H9 (cell line): ENCODE data around the gene FAAH. TPM values are rescaled to one million over a fixed set of nuclear protein-coding genes. Genes with fewer than 3 reads are reported as not detected.

Experiments
- DNase-seq: peaks from one replicate; pipeline ENCODE4 v3.0.0-alpha.2; 2017
- H2AFZ ChIP-seq: one replicate; pipeline ENCODE4 v1.6.1; 2013; ENCODE audit warnings: mild to moderate bottlenecking, low read length, control low read depth, moderate library complexity
- H2AK5ac ChIP-seq: 2 replicates; pipeline ENCODE4 v1.6.1; 2013; ENCODE audit warnings: low read length, control low read depth, mixed read lengths; ENCODE audit not compliant: insufficient read length
- H2BK120ac ChIP-seq: one replicate; pipeline ENCODE4 v1.6.1; 2013; ENCODE audit warnings: low read depth, mild to moderate bottlenecking, low read length, control low read depth, inconsistent platforms; ENCODE audit not compliant: poor library complexity, severe bottlenecking
- H2BK12ac ChIP-seq: 2 replicates; pipeline ENCODE4 v1.6.1; 2013; ENCODE audit warnings: low read length, control low read depth, mixed read lengths, low read depth; ENCODE audit not compliant: insufficient read length
- H2BK15ac ChIP-seq: 2 replicates; pipeline ENCODE4 v1.6.1; 2013; ENCODE audit warnings: low read depth, low read length, control low read depth
- H2BK20ac ChIP-seq: one replicate; pipeline ENCODE4 v1.6.1; 2013; ENCODE audit warnings: low read depth, mild to moderate bottlenecking, low read length, control low read depth, inconsistent platforms; ENCODE audit not compliant: poor library complexity, severe bottlenecking
- H2BK5ac ChIP-seq: 2 replicates; pipeline ENCODE4 v1.6.1; 2013; ENCODE audit warnings: low read length, control low read depth, mixed read lengths; ENCODE audit not compliant: insufficient read length
- H3K14ac ChIP-seq: 2 replicates; pipeline ENCODE4 v1.6.1; 2013; ENCODE audit warnings: low read length, control low read depth; ENCODE audit not compliant: insufficient read depth
- H3K18ac ChIP-seq: 2 replicates; pipeline ENCODE4 v1.6.1; 2013; ENCODE audit warnings: low read depth, mild to moderate bottlenecking, mixed read lengths, low read length, control low read depth; ENCODE audit not compliant: insufficient read length
- H3K23ac ChIP-seq: 2 replicates; pipeline ENCODE4 v1.6.1; 2013; ENCODE audit warnings: low read length, control low read depth, mixed read lengths, low read depth; ENCODE audit not compliant: insufficient read length
- H3K23me2 ChIP-seq: 2 replicates; pipeline ENCODE4 v1.6.1; 2013; ENCODE audit warnings: low read depth, mild to moderate bottlenecking, mixed read lengths, low read length, control low read depth; ENCODE audit not compliant: insufficient read length, poor library complexity, severe bottlenecking
- H3K27ac ChIP-seq: 2 replicates; pipeline ENCODE4 v1.5.1; 2013; ENCODE audit warnings: low read length, control low read depth, mixed read lengths, low read depth; ENCODE audit not compliant: insufficient read length
- H3K27me3 ChIP-seq: 2 replicates; pipeline ENCODE4 v1.6.1; 2013; ENCODE audit warnings: low read length, control low read depth, inconsistent platforms; ENCODE audit not compliant: insufficient read depth
- H3K4ac ChIP-seq: 2 replicates; pipeline ENCODE4 v1.6.1; 2013; ENCODE audit warnings: low read depth, mild to moderate bottlenecking, control low read depth, inconsistent platforms, low read length, moderate library complexity
- H3K4me1 ChIP-seq: 2 replicates; pipeline ENCODE4 v1.6.1; 2013; ENCODE audit warnings: low read length, control low read depth, inconsistent platforms; ENCODE audit not compliant: insufficient read depth
- H3K4me2 ChIP-seq: 2 replicates; pipeline ENCODE4 v1.6.1; 2013; ENCODE audit warnings: low read length, control low read depth, mixed read lengths; ENCODE audit not compliant: insufficient read length, insufficient read depth
- H3K56ac ChIP-seq: 2 replicates; pipeline ENCODE4 v1.6.1; 2013; ENCODE audit warnings: low read depth, mild to moderate bottlenecking, mixed read lengths, low read length, control low read depth; ENCODE audit not compliant: insufficient read length
- H3K79me1 ChIP-seq: 2 replicates; pipeline ENCODE4 v1.6.1; 2013; ENCODE audit warnings: low read depth, mild to moderate bottlenecking, moderate library complexity, low read length, control low read depth, inconsistent platforms; ENCODE audit not compliant: insufficient read depth, poor library complexity, severe bottlenecking
- H3K79me2 ChIP-seq: 2 replicates; pipeline ENCODE4 v1.6.1; 2013; ENCODE audit warnings: low read length, control low read depth, inconsistent platforms; ENCODE audit not compliant: insufficient read depth
- H3K9ac ChIP-seq: 2 replicates; pipeline ENCODE4 v1.6.1; 2013; ENCODE audit warnings: low read length, control low read depth, mixed read lengths; ENCODE audit not compliant: insufficient read length; ENCODE audit errors: extremely low read depth
- H3K9me3 ChIP-seq: one replicate; pipeline ENCODE4 v1.6.1; 2013; ENCODE audit warnings: low read depth, low read length, inconsistent platforms; ENCODE audit not compliant: control insufficient read depth
- H3T11ph ChIP-seq: one replicate; pipeline ENCODE4 v1.6.1; 2013; ENCODE audit warnings: mild to moderate bottlenecking, low read length, control low read depth, inconsistent platforms
- H4K20me1 ChIP-seq: one replicate; pipeline ENCODE4 v1.6.1; 2013; ENCODE audit not compliant: control insufficient read depth, insufficient read length, insufficient read depth
- H4K5ac ChIP-seq: 2 replicates; pipeline ENCODE4 v1.6.1; 2013; ENCODE audit warnings: low read depth, mild to moderate bottlenecking, mixed read lengths, low read length, control low read depth; ENCODE audit not compliant: insufficient read length
- H4K8ac ChIP-seq: replicated peaks from 2 replicates; pipeline ENCODE4 v1.6.1; 2013; ENCODE audit warnings: low read length, control low read depth, mixed read lengths, low read depth; ENCODE audit not compliant: insufficient read length
- H4K91ac ChIP-seq: 2 replicates; pipeline ENCODE4 v1.6.1; 2013; ENCODE audit warnings: low read depth, mild to moderate bottlenecking, moderate library complexity, mixed read lengths, low read length, control low read depth; ENCODE audit not compliant: insufficient read length
- H3K27ac Mint-ChIP-seq, 3 experiments: 2 replicates in 2 of 3; 3 replicates in 1 of 3; pipeline ENCODE4 v1.8.0; 2020 to 2021; ENCODE audit warnings: mixed read lengths in 3 of 3, mild to moderate bottlenecking in 1 of 3, moderate library complexity in 1 of 3
- H3K27me3 Mint-ChIP-seq: 2 replicates; pipeline ENCODE4 v1.8.0; 2021; ENCODE audit warnings: low read depth, mild to moderate bottlenecking, moderate library complexity, mixed read lengths
- H3K36me3 Mint-ChIP-seq, 3 experiments: 2 replicates in 2 of 3; 3 replicates in 1 of 3; pipeline ENCODE4 v1.8.0; 2020 to 2021; ENCODE audit warnings: low read depth in 3 of 3, mixed read lengths in 3 of 3; ENCODE audit not compliant: insufficient read depth in 1 of 3
- H3K4me1 Mint-ChIP-seq, 2 experiments: 2 replicates each; pipeline ENCODE4 v1.8.0; 2020; ENCODE audit warnings: mixed read lengths in 2 of 2
- H3K4me3 Mint-ChIP-seq, 2 experiments: 2 replicates in 1 of 2; 3 replicates in 1 of 2; pipeline ENCODE4 v1.8.0; 2020 to 2021; ENCODE audit warnings: mild to moderate bottlenecking in 2 of 2, mixed read lengths in 2 of 2, moderate library complexity in 1 of 2
- H3K9me3 Mint-ChIP-seq, 2 experiments: 2 replicates in 1 of 2; 3 replicates in 1 of 2; pipeline ENCODE4 v1.8.0; 2020; ENCODE audit warnings: mild to moderate bottlenecking in 2 of 2, mixed read lengths in 2 of 2, moderate library complexity in 1 of 2
- CTCF ChIP-seq: fragments of 200-600 bp; sonication (generic); conservative IDR thresholded peaks from 3 replicates; pipeline ENCODE4 v1.8.0; 2021; ENCODE audit warnings: antibody characterized with exemption, mild to moderate bottlenecking
- WGBS: extraction: QIAGEN DNeasy Blood & Tissue Kit; methylation state at CpG from one replicate; pipeline ENCODE4 v1.1.7; 2013; ENCODE audit warnings: missing lambda C conversion rate, low lambda C conversion rate, mixed read lengths; ENCODE audit not compliant: insufficient read length; ENCODE audit errors: extremely low coverage; 5-methylcytosine and 5-hydroxymethylcytosine counted together
- total RNA-seq: library from RNA; stranded (reverse); gene quantifications from 2 replicates; pipeline ENCODE4 v1.2.1, GENCODE V29; 2021

Gene FAAH
- total RNA-seq, 1 experiment from 2014 or later, result 18.9 TPM

GRCh38 chr1:46363121-46363520, 31.0 kb upstream of the FAAH start:
- Histone ChIP-seq H3T11ph (no peak overlapping the region), H3K79me2 (no peaks in the 10 kb centered on the region), H3K27me3 (no peaks in the 10 kb centered on the region), H4K91ac (no peak overlapping the region), H3K4ac (no peak overlapping the region), H4K8ac (no peak overlapping the region), H2BK120ac (no peak overlapping the region), H3K18ac (no peak overlapping the region), H2BK15ac (no peak overlapping the region), H3K14ac (no peak overlapping the region), H3K4me2 (no peak overlapping the region), H3K79me1 (no peaks in the 10 kb centered on the region), H2BK20ac (no peak overlapping the region), H3K23me2 (no peaks in the 10 kb centered on the region), H2AFZ (no peak overlapping the region), H3K56ac (no peak overlapping the region), H2AK5ac (no peak overlapping the region), H3K9ac (no peak overlapping the region), H3K4me1 (no peaks in the 10 kb centered on the region), H2BK5ac (no peak overlapping the region), H3K23ac (no peak overlapping the region), H4K20me1 (no peaks in the 10 kb centered on the region), H2BK12ac (no peak overlapping the region), H3K9me3 (no peaks in the 10 kb centered on the region), H4K5ac (no peak overlapping the region), H3K27ac (no peak overlapping the region)
- H3K27me3 Mint-ChIP-seq, result no peaks in the 10 kb centered on the region
- H3K4me3 Mint-ChIP-seq, result no peak overlapping the region
- no peaks in the 10 kb centered on the region for H3K9me3 Mint-ChIP-seq
- no peak for TF ChIP-seq CTCF
- DNase-seq, result no peak
- no CpG with 5 or more reads among the region's 5 CpGs for WGBS
- peak overlapping the region in 2 of 3 experiments; percentile 1 to 19; a peak in 1 of 7 replicates for H3K27ac Mint-ChIP-seq
- peaks cover 17 to 60% (median 38%) of the 10 kb centered on the region in 3 experiments; a peak in 6 of 7 replicates for H3K36me3 Mint-ChIP-seq
- peaks cover 5 to 8% of the 10 kb centered on the region in 2 experiments for H3K4me1 Mint-ChIP-seq
